Measurements from ENCODE around the gene EIF3F. TPM values are rescaled to one million over a fixed set of nuclear protein-coding genes. Genes with fewer than 3 reads are reported as not detected.

The EIF3F gene
- total and polyA plus RNA-seq, 2 of the 4 experiments (the other 2 are of a cell fraction), result 279 to 306 TPM

GRCh38 chr11:8034604-8035190 lies 47.6 kb downstream of the EIF3F start:
- BruUV-seq (replicated peaks), result no TSS peak
- no peak for ATAC-seq (ENCODE audit: low read depth)

More at GRCh38 chr11:8034604-8035190, 47.6 kb downstream of the EIF3F start:
- no peak overlapping the region for H2BK5ac ChIP-seq (ENCODE audit: low read depth, low read length, poor library complexity, severe bottlenecking)
- H3K27ac ChIP-seq (ENCODE audit: insufficient read depth, low read length), result no peak overlapping the region
- CTCF ChIA-PET, result interaction anchor here (1.1 to 2.3 kb wide), 2 partner anchors 56 to 69 kb away, joined by 3 to 7 read pairs; no protein-coding TSS in a partner anchor
- H3K18ac ChIP-seq (ENCODE audit: low read depth, low read length), result no peak overlapping the region
- H2AK5ac ChIP-seq (ENCODE audit: low read depth, low read length), result no peak overlapping the region
- dilution Hi-C loops (cut with HindIII; ENCODE audit: low sequenced_read_pairs, unreplicated experiment), result no loop called here
- H3K56ac ChIP-seq (ENCODE audit: extremely low read depth, insufficient read depth, low read length), result no peak overlapping the region
- no peak overlapping the region for H3K4me3 ChIP-seq (ENCODE audit: insufficient read depth, low read depth, low read length)
- H3K4me1 ChIP-seq (ENCODE audit: control insufficient read depth, insufficient read depth, low read length), result 0 out of 2 replicates have a peak, but pooled peaks cover 1% of the 10 kb centered on the region
- no peak for TF ChIP-seq MXI1 (IDR thresholded peaks at IDR 0.05; ENCODE audit: borderline replicate concordance, low read depth, low read length)
- no peak for TF ChIP-seq CEBPB (IDR thresholded peaks at IDR 0.05; ENCODE audit: low read depth, low read length)
- TF ChIP-seq CTCF (conservative IDR thresholded peaks at IDR 0.05; ENCODE audit: low read depth, low read length), result no peak
- TF ChIP-seq MAFK (IDR thresholded peaks at IDR 0.05; ENCODE audit: low read depth, low read length), result no peak
- TF ChIP-seq POLR2A (IDR thresholded peaks at IDR 0.05; ENCODE audit: low read depth, low read length), result no peak
- no peak for TF ChIP-seq FOS (IDR thresholded peaks at IDR 0.05; ENCODE audit: low read depth, low read length)
- no peak for TF ChIP-seq RAD21 (IDR thresholded peaks at IDR 0.05; ENCODE audit: low read length)
- TF ChIP-seq BHLHE40 (IDR thresholded peaks at IDR 0.05; ENCODE audit: low read depth, low read length), result no peak
- no peak for TF ChIP-seq MAZ (IDR thresholded peaks at IDR 0.05; ENCODE audit: borderline replicate concordance, low read depth, low read length)
- no peak for TF ChIP-seq RFX5 (IDR thresholded peaks at IDR 0.05; ENCODE audit: low read depth, low read length)
- TF ChIP-seq RCOR1 (IDR thresholded peaks at IDR 0.05; ENCODE audit: insufficient replicate concordance, low read length), result no peak
- no peak for TF ChIP-seq USF2 (IDR thresholded peaks at IDR 0.05; ENCODE audit: low read depth, low read length)
- no peak for TF ChIP-seq CHD1 (IDR thresholded peaks at IDR 0.05; ENCODE audit: low read depth, low read length)
- no peak for TF ChIP-seq NFE2L2 (IDR thresholded peaks at IDR 0.05; ENCODE audit: low read depth, low read length)
- TF ChIP-seq ELK1 (IDR thresholded peaks at IDR 0.05; ENCODE audit: borderline replicate concordance, low read depth, low read length), result no peak
- TF ChIP-seq SMC3 (IDR thresholded peaks at IDR 0.05; ENCODE audit: low read depth, low read length), result no peak
- no peak overlapping the region for H3K9ac ChIP-seq (ENCODE audit: low read depth, low read length)
- WGBS, 2 experiments (ENCODE audit: extremely low coverage in 2 of 2, insufficient read length in 1 of 2), result no CpG with 5 or more reads among the region's 5 CpGs
- DNase-seq, result no peak
- no peak overlapping the region for H2AK9ac ChIP-seq (replicated peaks; ENCODE audit: low read depth, low read length, poor library complexity)
- no peak overlapping the region for H3K14ac ChIP-seq (replicated peaks; ENCODE audit: low read depth, low read length)
- H3K9me3 ChIP-seq (ENCODE audit: control insufficient read depth, insufficient read depth, low read length), result no peaks in the 10 kb centered on the region
- H4K5ac ChIP-seq (ENCODE audit: low read depth, low read length), result no peak overlapping the region
- H4K91ac ChIP-seq (ENCODE audit: insufficient read depth, low read depth, low read length), result no peak overlapping the region
- no peaks in the 10 kb centered on the region for H3K9me1 ChIP-seq (ENCODE audit: insufficient read depth, low read length)
- intact Hi-C loops (cut with micrococcal nuclease), result no loop called here
- peaks cover 4% of the 10 kb centered on the region; the same call in 1 of the 2 replicates for H3K27me3 ChIP-seq (ENCODE audit: control insufficient read depth, insufficient read depth, low read length)
- no peak overlapping the region for H3K23ac ChIP-seq (ENCODE audit: low read depth, low read length)
- in situ Hi-C loops (cut with MboI; ENCODE audit: low sequenced_read_pairs), result loop anchor here (10.0 kb wide), 1 partner anchor 60 kb away; no protein-coding TSS in a partner anchor
- H2BK15ac ChIP-seq (ENCODE audit: low read depth, low read length), result no peak overlapping the region
- no peak overlapping the region for H2BK120ac ChIP-seq (ENCODE audit: low read depth, low read length)
- H3K4ac ChIP-seq (ENCODE audit: low read depth, low read length), result no peak overlapping the region
- H3K36me3 ChIP-seq (ENCODE audit: control insufficient read depth, insufficient read depth, low read length), result no peaks in the 10 kb centered on the region
- no peak overlapping the region for H3K4me2 ChIP-seq (ENCODE audit: low read depth, low read length)
- no peak overlapping the region for H4K8ac ChIP-seq (ENCODE audit: low read depth in 2 of 2, low read length in 2 of 2)
- H2AFZ ChIP-seq (replicated peaks; ENCODE audit: low read length, poor library complexity), result no peak overlapping the region
- H3K79me1 ChIP-seq (ENCODE audit: low read depth in 1 of 2, low read length in 2 of 2), result no peaks in the 10 kb centered on the region
- H2BK20ac ChIP-seq (ENCODE audit: low read depth, low read length), result no peak overlapping the region
- no peaks in the 10 kb centered on the region for H4K20me1 ChIP-seq (ENCODE audit: insufficient read depth, low read length)
- POLR2A ChIA-PET (ENCODE audit: unreplicated experiment), result no interaction called here
